Right kidney (tissue), 1 donor: ENCODE data around the gene CROT.

Experiments used
- DNase-seq: peaks from one replicate; pipeline ENCODE4 v3.0.0-alpha.2; 2016

CROT gene

DNA sequence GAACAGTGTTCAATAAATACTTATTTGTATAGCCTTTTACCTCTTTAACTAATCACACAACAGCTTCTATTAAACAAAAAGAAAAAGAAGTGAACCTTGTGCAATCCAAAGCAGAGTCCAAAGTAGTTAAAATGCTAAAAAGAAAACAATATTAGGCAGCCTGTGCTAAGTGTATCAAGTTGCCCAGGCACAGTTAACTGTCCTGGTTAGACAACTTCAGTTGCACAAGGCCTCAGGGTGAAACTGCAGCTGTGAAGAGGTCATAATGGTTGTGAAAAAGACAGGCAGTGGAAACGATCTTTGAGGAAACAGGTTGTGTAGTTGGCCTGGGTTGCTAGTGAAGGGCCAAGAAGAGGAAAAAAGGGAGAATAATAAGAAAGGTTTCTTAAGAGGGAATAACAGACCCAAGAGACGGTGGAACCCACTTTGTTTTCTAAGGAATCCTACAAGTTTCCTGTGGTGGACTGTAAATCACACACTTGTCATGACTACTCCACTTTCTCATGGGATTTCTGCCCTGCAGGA is 6.0 kb upstream of the CROT start:
- DNase-seq: peak; percentile 10

DNA sequence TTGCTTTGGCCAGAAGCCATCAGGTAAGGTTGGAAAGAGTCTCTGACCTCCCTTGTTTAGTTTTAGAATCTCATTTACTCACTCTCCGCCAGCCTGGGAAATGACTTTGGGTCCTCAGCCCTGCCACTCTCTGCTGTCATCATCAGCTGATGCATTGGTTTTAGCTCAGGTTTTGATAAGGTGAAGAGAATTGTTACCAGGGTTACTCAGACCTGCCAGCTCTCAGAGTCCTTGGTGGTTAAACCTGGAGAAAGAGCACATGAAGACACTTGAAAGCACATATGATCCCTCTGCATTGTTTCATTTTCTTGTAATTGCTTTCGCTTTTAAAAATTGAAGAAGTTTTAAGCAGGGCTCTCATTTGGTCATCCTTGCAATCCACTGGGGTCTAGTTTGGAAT is 4.0 kb upstream of the CROT start:
- DNase-seq: no peak

DNA sequence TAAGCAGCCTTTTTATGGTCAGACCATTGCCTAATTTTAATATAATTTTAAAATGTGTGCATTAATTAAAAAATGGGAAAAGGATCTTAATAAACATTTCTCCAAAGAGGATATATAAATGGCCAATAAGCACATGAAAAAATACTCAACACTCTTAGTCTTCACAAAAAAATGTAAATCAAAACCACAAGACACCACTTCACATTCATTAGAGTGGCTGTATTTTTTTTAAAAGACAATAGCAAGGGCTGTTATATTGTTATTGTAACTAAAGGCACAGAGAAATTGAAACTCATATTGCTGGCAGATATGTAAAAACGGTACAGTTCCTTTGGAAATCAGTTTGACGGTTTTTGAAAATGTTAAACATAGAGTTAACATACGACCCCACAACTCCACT is 3.2 kb upstream of the CROT start:
- no peak for DNase-seq

DNA sequence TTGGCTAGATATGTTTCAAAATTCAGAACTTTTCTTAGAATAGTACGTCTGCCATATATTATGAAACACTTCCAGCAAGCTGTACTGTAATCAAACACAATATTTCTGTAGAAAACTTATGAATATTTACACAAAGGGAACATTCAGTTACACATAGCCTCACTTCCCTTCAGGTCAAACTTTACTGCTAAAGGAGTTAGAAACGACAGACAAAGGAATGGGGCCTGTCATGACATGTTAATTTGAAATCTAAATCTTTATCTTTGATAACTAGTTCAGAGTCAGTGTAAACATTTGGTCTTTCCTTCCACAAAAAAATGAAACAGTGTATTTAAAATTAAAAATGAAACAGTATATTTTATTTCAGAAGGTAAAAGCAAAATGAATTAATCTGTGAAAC is 1.0 kb upstream of the CROT start:
- DNase-seq: peak; percentile 6

DNA sequence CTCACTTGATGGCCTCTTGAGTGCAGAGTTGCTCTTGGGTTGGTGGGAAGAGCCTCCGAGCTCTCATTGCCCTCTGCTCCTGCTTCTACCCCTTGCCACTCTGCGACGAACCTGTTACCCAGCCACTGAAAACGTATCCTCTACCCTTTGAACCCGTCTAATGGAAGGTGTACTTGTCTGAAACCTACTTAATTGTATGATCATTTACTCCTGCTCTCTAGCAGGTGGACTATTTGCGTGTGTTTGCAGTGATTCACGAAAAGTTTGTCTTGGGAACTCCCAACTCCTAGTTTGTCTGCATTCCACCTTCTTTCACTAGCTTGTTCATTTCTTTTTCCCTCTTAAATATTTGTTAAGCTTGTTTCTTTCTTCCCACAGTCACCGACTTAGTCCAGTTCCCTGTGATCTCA is 503 bp downstream of the CROT start:
- DNase-seq: no peak

DNA sequence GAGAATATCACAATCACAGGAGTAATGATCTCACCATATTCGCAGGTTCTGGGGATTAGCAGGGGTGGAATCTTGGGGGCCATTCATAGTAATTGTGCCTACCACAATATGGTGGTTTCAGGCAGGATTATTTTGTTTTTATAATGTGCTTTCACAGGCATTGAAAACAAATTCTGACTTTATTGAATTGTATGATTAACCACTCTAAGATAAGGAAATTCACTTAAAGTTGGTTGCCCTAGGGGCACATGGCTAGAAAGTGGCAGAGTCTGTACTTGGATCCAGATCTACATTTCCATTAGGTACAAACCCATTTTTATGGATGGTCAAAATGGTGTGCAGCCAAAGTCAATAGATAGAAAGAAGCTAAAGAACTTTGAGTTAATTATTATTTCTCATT is 1.7 kb downstream of the CROT start:
- no peak for DNase-seq

DNA sequence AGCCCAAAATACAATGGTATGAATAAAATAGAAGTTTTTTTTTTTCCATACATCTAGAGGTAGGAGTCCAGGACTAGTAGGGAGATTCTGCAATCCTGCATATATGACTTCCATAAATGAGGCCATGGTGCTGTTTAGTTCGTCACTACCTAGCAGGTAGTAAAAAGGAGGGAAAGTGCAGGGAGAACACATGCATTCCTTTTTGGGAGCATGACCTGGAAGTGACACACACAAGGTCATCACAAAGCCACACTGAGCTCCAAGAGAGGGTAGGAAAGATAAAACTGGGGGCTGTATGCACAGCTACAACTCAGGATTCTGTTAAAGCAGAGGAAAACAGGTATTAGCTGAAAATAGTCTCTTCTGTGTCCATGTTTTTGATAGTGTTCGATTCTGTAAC is 2.2 kb downstream of the CROT start:
- DNase-seq: no peak

DNA sequence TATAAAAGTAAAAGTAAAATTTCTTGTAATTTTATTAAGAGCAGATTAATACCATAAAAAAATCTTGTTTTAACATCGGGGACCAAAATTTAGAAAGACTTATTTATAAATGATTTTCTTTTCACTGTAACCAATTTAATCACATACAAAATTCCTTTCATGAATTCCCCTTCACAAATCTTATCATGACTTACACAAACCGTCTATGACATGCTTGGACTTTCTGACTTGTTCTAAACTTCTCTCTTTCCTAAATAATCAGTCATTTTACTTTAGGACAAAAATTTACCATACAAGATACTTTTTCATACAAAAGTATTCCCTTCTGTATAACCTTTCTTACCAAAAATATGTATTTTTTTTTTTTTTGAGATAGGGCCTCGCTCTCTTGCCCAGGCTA is 9.3 kb downstream of the CROT start:
- no peak for DNase-seq

DNA sequence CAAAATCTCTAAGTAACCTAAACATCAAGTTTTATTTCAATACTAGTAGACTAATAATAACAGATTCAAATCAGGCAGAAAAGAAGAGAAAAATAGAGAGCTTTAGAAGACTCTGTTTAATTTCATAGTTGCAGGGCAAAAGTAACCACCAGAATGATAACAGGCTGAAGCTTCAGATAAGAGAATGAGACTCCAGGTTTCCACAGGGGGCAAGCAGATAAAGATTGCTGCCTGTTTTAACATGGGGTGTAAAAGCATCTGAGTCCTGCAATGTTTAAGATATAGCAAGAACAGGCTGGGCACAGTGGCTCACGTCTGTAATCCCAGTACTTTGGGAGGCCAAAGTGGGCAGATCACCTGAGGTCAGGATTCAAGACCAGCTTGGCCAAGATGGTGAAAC is 11.0 kb downstream of the CROT start:
- no peak for DNase-seq

DNA sequence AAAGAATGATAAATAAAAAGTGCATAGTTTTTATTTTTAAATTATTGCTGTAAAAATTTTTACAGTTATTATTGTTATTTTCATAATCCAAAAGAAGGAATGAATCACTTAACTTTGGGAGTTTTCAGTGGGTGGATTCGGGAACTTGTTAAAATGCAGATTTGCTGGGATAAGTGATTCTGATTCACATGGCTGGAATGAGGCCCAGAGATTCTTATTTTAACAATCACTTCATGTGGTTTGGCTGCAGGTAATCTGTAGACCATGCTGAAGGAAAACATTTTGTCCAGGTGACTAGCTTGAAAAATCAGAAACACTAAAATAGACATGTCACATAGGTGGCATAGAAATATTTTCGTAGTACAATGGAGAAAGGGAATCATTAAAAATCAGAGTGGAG is 13.9 kb downstream of the CROT start:
- DNase-seq: no peak

DNA sequence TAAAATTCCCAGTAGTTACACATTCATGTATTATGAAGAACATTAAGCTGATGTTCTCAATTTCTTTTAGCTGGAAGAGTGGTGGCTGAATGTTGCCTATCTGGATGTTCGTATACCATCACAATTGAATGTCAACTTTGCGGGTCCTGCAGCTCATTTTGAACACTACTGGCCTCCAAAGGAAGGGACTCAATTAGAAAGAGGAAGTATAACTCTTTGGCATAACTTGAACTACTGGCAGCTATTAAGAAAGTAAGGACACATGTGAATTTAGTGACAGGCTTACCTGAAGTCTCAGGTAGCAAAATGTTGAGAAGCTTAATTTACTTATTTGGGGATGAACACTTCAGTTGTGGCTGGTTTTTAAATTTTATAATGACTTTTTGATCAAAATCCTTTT is 15.9 kb downstream of the CROT start:
- no peak for DNase-seq

DNA sequence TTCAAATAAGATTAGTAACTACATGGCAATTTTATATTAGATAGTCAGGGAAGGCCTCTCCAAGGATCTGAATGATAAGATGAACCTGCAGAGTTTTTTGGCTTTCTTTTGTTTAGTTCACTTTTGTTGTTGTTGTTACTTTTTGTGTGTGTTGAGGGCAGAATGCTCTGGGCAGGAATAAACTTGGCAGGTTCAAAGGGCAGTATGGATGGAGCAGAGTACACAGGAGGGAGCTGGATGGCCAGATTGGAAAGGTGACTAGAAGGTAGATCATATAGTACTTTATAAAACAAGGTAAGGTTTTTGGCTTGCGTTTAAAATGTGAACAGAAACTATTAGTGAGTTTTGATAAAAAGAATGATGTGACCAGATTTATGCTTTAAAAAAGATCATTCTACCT is 17.9 kb downstream of the CROT start:
- no peak for DNase-seq

DNA sequence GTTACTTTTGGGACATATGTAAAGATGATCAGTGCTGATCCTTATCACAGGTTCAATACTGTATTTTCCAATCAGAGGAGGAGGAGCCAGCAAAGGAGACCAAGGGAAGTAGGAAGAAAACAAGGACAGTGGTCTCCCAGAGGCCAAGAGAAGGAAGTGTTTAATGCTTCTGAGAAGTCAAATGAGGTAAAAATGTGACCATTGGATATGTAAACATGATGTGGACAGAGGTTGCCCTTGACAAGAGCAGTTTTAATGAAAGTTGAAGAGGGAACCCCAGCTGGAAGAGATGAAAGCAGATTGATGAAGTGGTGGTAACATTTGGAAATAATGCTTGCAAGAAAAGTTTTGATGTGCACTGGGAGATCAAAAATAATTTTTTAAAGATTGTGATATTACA is 18.8 kb downstream of the CROT start:
- DNase-seq: no peak

DNA sequence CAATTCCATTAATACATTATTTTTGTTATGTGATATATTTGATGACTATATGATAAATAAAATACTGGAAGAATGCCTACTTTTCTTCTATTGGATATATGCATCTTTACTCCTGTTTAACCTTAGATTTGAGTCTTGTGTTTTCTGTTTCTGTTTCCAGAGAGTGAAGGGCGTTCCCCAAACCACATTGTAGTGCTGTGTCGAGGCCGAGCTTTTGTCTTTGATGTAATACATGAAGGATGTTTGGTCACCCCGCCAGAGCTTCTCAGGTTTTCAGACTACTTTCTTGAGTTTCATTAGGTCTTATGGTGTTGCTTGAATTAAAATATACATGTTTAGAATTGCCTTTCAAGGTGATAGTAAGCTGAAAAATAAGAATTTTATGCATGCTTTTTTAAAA is 23.8 kb downstream of the CROT start:
- no peak for DNase-seq

DNA sequence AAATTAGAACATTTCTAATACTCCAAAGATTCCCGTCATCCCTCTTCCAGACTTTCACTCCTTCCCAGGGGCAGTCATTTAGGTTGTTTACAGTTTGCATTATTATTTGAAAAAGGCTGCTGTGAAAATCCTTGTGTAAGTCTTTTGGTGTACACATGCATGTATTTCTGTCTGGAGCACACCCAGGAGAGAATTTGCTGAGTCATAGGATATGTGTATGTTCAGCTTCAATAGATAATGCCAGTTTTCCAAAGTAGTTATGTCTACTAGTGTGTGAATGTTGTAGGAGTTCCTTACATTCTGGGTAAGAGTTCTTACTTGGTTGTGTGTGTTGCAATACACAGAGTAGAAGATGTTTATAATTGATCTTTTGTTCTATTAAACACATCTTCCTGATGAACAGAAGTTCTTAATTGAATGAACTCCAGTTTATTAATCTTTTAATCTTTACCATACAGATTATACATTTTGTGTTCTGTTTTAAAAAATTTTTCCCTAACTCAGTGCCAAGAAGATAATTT is 25.3 kb downstream of the CROT start:
- DNase-seq: no peak

DNA sequence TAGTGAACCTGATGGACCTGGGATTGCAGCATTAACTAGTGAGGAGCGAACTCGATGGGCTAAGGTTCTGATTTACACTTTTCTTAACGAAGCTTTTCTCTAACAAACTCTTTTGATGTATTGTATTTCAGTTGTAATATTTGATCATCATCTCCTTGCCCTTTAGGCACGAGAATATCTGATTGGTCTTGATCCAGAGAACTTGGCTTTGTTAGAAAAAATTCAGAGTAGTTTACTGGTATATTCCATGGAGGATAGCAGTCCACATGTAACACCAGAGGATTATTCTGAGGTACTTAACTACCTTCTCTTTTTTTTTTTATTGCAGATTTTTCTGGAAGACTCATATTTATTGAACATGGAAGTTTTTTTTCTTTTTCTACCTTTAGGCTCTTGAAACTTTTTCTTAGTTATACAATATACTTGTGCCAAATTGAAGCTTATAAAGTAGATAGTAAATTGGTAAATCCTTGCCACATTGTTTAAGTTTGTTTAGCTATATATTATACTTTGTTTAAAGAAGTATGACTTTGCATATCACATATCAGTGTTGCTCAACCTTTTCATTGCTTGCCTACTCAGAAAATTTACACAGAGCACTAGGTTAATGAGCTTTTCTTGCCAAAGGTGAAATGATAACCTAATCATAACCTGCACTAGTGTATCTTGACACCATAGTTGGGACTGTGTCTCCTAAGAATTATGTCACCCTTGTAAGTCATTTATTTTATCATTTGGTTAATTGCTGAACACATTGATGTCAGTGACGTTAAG is 30.4 kb downstream of the CROT start:
- no peak for DNase-seq

DNA sequence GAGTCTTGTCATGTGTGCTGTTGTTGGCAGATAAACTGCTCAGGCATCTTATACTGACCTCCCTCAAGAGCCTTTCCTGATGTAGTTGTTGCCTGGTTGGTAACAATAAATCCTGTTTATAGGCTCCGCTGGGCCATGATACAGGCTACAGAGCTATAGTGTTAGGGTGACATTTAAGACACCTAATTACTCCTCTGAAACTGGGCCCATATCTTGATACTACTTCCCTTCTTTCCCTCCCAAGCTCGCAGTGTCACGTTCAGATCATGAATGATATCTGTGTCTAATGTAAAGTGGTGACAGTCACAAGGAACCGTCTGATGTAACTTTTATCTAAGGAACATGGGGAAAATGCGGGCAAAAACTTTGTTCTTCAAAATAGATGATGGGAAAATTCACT is 35.4 kb downstream of the CROT start:
- no peak for DNase-seq

DNA sequence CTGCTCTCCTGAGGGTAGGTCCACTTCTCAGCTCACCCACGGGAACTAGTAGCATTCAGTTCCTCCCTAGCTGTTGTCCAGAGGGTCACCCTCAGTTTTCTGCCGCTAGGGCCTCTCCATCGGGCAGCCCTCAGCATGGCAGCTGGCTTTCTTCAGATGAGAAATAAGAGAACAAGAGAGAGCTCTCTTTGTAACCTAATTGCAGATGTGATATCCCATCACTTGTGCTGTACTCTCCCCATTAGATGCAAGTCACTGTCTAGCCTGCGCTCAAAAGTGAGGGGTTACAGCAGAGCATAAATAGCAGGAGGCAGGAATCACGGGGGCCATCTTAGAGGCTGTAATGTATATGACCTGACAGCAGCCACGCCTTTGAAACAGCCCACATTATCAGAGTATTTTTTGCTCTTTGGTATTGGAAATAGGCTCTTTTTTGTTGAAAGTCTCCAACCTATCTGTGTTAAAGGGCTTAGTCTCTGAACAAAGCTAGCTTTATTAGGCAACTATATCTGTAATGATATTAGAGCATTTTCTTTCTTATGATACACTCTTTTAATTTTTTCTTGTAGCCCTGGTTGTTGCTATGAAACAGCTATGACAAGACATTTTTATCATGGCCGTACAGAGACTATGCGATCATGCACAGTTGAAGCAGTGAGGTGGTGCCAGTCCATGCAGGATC is 45.7 kb downstream of the CROT start:
- no peak for DNase-seq

DNA sequence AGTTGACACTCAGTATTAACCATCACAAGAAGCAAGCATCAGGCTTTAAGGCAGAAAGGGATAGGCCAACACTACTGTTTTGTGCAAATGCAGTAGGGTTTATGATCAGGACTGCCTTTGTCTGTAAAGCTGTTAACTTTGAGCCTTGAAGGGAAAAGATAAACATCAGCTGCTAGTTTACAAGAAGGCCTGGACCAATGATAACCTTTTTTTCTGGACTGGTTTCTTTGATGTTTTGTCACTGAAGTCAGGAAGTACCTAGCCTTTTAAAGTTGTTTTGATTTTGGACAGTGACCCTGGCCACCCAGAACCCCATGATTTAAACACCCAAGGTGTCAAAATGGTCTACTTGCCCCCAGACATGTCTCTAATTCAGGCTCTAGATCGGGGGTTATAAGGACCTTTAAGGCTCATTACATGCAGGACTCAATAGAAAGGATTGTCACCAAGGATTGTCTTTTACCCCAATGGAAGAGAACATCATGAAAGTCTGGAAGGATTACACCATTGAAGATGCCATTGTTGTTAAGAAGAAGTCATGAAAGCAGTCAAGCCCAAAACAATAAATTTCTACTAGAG is 50.1 kb downstream of the CROT start:
- no peak for DNase-seq

DNA sequence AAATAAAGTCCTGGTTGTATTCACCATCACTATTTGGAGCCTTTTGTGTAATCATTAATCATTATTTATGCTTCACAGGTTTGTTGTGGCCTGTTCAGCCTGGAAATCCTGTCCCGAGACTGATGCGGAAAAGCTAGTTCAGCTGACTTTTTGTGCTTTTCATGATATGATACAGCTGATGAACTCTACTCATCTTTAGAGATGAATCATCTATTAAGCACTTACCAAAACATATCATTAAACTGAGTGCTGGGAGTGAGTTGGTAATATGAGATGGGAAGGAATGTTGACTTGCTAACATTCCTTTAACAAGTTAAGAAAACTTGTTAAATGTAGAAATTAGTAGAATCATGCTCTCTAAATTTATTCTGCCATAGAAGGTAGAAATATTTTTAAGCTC is 53.0 kb downstream of the CROT start:
- no peak for DNase-seq

DNA sequence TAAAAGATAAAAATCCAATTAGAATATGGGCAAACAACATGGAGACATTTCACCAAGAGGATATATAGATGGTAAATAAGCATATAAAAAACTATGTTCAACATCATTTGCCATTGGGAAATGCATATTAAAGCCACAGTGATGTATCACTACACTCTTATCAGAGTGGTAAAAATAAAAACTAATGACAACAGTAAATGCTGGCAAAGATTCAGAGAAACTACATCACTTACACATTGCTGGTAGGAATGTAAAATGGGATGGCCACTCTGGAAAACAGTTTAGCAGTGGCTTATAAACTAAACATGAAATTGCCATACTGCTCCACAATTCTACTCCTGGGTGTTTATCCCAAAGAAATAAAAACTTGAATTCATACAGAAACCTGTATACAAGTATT is 59.2 kb downstream of the CROT start:
- no peak for DNase-seq

DNA sequence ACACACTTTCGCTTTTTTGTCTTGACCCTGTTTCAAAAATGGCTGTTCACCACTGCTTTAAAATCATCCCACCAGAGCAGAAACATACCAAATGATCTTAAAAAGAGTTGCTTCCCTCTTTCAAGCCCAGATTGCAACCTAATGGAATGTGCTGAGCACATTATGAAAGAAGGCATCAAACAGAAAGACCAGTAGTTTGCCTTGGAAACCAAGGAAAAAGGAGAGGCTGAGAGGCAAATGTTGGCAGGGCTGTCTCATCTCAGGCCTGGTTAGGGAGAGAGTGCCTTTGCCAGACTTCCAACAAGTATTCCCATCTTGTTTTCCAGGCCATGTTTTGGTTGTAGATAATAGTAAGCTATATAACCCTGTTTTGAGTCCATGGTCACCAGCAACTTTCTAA is 65.7 kb downstream of the CROT start:
- DNase-seq: no peak

DNA sequence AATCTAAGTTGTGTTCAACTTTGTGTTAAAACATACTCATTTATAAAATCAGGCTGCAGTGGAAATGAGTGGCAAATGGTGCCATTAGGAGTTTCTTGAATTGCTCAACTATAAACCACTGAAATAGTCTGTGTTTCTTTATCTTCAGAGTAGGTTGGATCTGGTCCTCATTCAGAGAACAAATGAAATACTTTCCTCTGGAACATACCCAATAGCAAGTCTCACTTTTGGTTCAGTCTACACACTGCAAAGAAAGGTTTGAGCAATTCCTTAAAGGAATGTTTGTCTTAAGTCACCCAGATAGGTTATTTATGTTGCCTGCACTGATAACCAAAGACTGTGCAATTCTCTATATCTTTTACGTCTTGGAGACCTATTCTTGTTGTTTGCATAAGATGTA is 67.6 kb downstream of the CROT start:
- DNase-seq: no peak
